GM12878 (cell line): ENCODE results near the gene ZNF765.
"Not testable (repeated sequence)": the region's sequence is repeated elsewhere in the genome, so short reads cannot be mapped to it uniquely, and the experiment has no call there.

Experiments
- CBX5 ChIP-seq: sonication (generic); IDR thresholded peaks from 2 replicates; pipeline ENCODE4 v1.6.1; 2016; ENCODE audit warnings: low read depth, moderate library complexity, mild to moderate bottlenecking, inconsistent platforms
- CHD2 ChIP-seq: IDR thresholded peaks from 2 replicates; pipeline ENCODE4 v1.6.1; 2011; ENCODE audit warnings: low read depth, low read length, improper control_type of control experiment, borderline replicate concordance
- FOS ChIP-seq: IDR thresholded peaks from 3 replicates; pipeline ENCODE4 v1.6.1; 2011; ENCODE audit warnings: borderline replicate concordance; ENCODE audit not compliant: insufficient read length; ENCODE audit errors: extremely low read depth
- HDAC2 ChIP-seq: fragments of 200-600 bp; sonication (generic); IDR thresholded peaks from 2 replicates; pipeline ENCODE4 v1.6.1; 2017
- NFIC ChIP-seq: IDR thresholded peaks from 2 replicates; pipeline ENCODE4 v1.6.1; 2012; ENCODE audit warnings: low read depth, mild to moderate bottlenecking, inconsistent platforms, low read length, moderate library complexity
- POLR2A ChIP-seq: IDR thresholded peaks from 2 replicates; pipeline ENCODE4 v1.6.1; 2011; ENCODE audit warnings: low read depth, mild to moderate bottlenecking, low read length
- RCOR1 ChIP-seq: conservative IDR thresholded peaks from 2 replicates; pipeline ENCODE4 v1.6.1; 2012; ENCODE audit warnings: low read depth, low read length, improper control_type of control experiment
- RFX5 ChIP-seq: IDR thresholded peaks from 2 replicates; pipeline ENCODE4 v1.6.1; 2011; ENCODE audit warnings: low read depth, low read length, improper control_type of control experiment
- ZZZ3 ChIP-seq: IDR thresholded peaks from 2 replicates; pipeline ENCODE4 v1.6.1; 2011; ENCODE audit warnings: low read depth; ENCODE audit not compliant: control insufficient read depth, insufficient read length
- TF ChIP-seq, protein P1 (sequence below), 3 experiments: IDR thresholded peaks in 2 of 3; conservative IDR thresholded peaks in 1 of 3; 2 replicates each; pipeline ENCODE4 v1.5.1; 2011; ENCODE audit warnings: low read depth in 3 of 3, low read length in 3 of 3, mild to moderate bottlenecking in 3 of 3, control low read depth in 2 of 3, moderate library complexity in 2 of 3, inconsistent platforms in 1 of 3, mixed read lengths in 1 of 3; ENCODE audit not compliant: control insufficient read depth in 2 of 3, insufficient read depth in 1 of 3; ENCODE audit errors: extremely low read depth in 1 of 3
- TF ChIP-seq, protein P2 (sequence below): IDR thresholded peaks from 2 replicates; pipeline ENCODE4 v1.6.1; 2012; ENCODE audit warnings: low read length, inconsistent platforms
- TF ChIP-seq, protein P3 (sequence below): IDR thresholded peaks from 2 replicates; pipeline ENCODE4 v1.6.1; 2012; ENCODE audit warnings: low read depth, low read length, improper control_type of control experiment

DNA sequence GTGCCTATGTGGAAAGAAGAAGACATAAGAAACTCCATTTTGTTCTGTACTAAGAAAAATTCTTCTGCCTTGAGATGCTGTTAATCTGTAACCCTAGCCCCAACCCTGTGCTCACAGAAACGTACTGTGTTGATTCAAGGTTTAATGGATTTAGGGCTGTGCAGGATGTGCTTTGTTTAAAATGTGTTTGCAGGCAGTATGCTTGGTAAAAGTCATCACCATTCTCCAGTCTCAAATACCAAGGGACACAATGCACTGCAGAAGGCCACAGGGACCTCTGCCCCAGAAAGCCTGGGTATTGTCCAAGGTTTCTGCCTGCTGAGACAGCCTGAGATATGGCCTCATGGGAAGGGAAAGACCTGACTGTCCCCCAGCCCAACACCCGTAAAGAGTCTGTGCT, 48.9 kb downstream of the ZNF765 start:
- TF ChIP-seq, protein P1, sequence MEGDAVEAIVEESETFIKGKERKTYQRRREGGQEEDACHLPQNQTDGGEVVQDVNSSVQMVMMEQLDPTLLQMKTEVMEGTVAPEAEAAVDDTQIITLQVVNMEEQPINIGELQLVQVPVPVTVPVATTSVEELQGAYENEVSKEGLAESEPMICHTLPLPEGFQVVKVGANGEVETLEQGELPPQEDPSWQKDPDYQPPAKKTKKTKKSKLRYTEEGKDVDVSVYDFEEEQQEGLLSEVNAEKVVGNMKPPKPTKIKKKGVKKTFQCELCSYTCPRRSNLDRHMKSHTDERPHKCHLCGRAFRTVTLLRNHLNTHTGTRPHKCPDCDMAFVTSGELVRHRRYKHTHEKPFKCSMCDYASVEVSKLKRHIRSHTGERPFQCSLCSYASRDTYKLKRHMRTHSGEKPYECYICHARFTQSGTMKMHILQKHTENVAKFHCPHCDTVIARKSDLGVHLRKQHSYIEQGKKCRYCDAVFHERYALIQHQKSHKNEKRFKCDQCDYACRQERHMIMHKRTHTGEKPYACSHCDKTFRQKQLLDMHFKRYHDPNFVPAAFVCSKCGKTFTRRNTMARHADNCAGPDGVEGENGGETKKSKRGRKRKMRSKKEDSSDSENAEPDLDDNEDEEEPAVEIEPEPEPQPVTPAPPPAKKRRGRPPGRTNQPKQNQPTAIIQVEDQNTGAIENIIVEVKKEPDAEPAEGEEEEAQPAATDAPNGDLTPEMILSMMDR (IDR thresholded peaks at IDR 0.05 in 2 of 3, conservative IDR thresholded peaks at IDR 0.05 in 1 of 3; ENCODE audit: control insufficient read depth in 2 of 3, extremely low read depth in 1 of 3, insufficient read depth in 1 of 3, low read depth in 3 of 3, low read length in 3 of 3) = not testable (repeated sequence)
- not testable (repeated sequence) for TF ChIP-seq RCOR1, RFX5, HDAC2, CHD2, NFIC, FOS, POLR2A, CBX5, ZZZ3
- TF ChIP-seq, protein P2, sequence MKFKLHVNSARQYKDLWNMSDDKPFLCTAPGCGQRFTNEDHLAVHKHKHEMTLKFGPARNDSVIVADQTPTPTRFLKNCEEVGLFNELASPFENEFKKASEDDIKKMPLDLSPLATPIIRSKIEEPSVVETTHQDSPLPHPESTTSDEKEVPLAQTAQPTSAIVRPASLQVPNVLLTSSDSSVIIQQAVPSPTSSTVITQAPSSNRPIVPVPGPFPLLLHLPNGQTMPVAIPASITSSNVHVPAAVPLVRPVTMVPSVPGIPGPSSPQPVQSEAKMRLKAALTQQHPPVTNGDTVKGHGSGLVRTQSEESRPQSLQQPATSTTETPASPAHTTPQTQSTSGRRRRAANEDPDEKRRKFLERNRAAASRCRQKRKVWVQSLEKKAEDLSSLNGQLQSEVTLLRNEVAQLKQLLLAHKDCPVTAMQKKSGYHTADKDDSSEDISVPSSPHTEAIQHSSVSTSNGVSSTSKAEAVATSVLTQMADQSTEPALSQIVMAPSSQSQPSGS = not testable (repeated sequence)
- TF ChIP-seq, protein P3, sequence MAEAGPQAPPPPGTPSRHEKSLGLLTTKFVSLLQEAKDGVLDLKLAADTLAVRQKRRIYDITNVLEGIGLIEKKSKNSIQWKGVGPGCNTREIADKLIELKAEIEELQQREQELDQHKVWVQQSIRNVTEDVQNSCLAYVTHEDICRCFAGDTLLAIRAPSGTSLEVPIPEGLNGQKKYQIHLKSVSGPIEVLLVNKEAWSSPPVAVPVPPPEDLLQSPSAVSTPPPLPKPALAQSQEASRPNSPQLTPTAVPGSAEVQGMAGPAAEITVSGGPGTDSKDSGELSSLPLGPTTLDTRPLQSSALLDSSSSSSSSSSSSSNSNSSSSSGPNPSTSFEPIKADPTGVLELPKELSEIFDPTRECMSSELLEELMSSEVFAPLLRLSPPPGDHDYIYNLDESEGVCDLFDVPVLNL = not testable (repeated sequence)
